Muscle of leg (tissue), 11 donors: ENCODE results near the gene FBXL4. TPM values are rescaled to one million over a fixed set of nuclear protein-coding genes. Genes with fewer than 3 reads are reported as not detected.

Experiments
- DNase-seq: peaks from one replicate; pipeline ENCODE4 v3.0.0; 2013
- H3K27ac ChIP-seq: one replicate; pipeline ENCODE4 v1.5.1; 2013; ENCODE audit warnings: mild to moderate bottlenecking, low read length, control low read depth
- H3K27me3 ChIP-seq: one replicate; pipeline ENCODE4 v1.6.1; 2013; ENCODE audit warnings: low read length; ENCODE audit not compliant: control insufficient read depth, insufficient read depth
- H3K36me3 ChIP-seq: one replicate; pipeline ENCODE4 v1.6.1; 2013; ENCODE audit warnings: low read length; ENCODE audit not compliant: control insufficient read depth, insufficient read depth
- H3K4me1 ChIP-seq: one replicate; pipeline ENCODE4 v1.6.1; 2013; ENCODE audit warnings: low read length; ENCODE audit not compliant: control insufficient read depth, insufficient read depth
- H3K4me3 ChIP-seq: one replicate; pipeline ENCODE4 v1.5.1; 2013; ENCODE audit warnings: low read length, control low read depth
- H3K9me3 ChIP-seq: replicated peaks from 2 replicates; pipeline ENCODE4 v1.6.1; 2013; ENCODE audit warnings: low read depth, low read length; ENCODE audit not compliant: control insufficient read depth
- WGBS: methylation state at CpG from one replicate; pipeline ENCODE4 v1.1.5; 2013; ENCODE audit warnings: missing lambda C conversion rate; ENCODE audit not compliant: insufficient coverage; 5-methylcytosine and 5-hydroxymethylcytosine counted together
- polyA plus RNA-seq, 8 donors: library from polyadenylated mRNA; unstranded; fragments of 120-200 nt; gene quantifications; one replicate each; pipeline versions ENCODE4 v1.2.1 to v1.2.3, GENCODE V29; 2013; ENCODE audit warnings: inconsistent platforms in 1 of 8, low replicate concordance in 1 of 8; ENCODE audit not compliant: insufficient read length in 8 of 8, insufficient read depth in 1 of 8
- total RNA-seq: library from RNA; stranded (reverse); fragments of 120-200 nt; gene quantifications from one replicate; pipeline ENCODE4 v1.2.4, GENCODE V29; 2013

The FBXL4 gene
- total and polyA plus RNA-seq, 9 donors = 5.0 to 10.8 (median 7.1) TPM

GRCh38 chr6:98847779-98848538 lies 99.8 kb downstream of the FBXL4 start:
- H3K27ac ChIP-seq = no peak overlapping the region
- H3K9me3 ChIP-seq = no peaks in the 10 kb centered on the region

GRCh38 chr6:98847416-98847778 lies 100.3 kb downstream of the FBXL4 start:
- Histone ChIP-seq H3K27ac (no peak overlapping the region), H3K36me3 (no peaks in the 10 kb centered on the region), H3K9me3 (no peaks in the 10 kb centered on the region), H3K4me1 (peaks cover 17% of the 10 kb centered on the region), H3K4me3 (no peak overlapping the region), H3K27me3 (peaks cover 64% of the 10 kb centered on the region)
- 9% methylated on average over 9 of the region's 11 CpGs for WGBS
- DNase-seq = no peak

More at GRCh38 chr6:98847779-98848538, 99.8 kb downstream of the FBXL4 start:
- DNase-seq = no peak
- WGBS = 1% methylated on average over 40 of the region's 51 CpGs
- Histone ChIP-seq H3K36me3 (no peaks in the 10 kb centered on the region), H3K27me3 (peaks cover 59% of the 10 kb centered on the region), H3K4me3 (no peak overlapping the region), H3K4me1 (peaks cover 17% of the 10 kb centered on the region)

- Histone ChIP-seq H3K9me3 (no peaks in the 10 kb centered on the region), H3K36me3 (no peaks in the 10 kb centered on the region), H3K27me3 (peaks cover 76% of the 10 kb centered on the region), H3K4me3 (no peak overlapping the region), H3K4me1 (peaks cover 17% of the 10 kb centered on the region), H3K27ac (no peak overlapping the region)
- no peak for DNase-seq
- WGBS = no CpG with 5 or more reads among the region's 3 CpGs
These were observed 101.7 kb downstream of the FBXL4 start for GRCh38 chr6:98846021-98846380.

- no peaks in the 10 kb centered on the region for H3K9me3 ChIP-seq
- H3K4me1 ChIP-seq = peaks cover 17% of the 10 kb centered on the region
- no peak overlapping the region for H3K27ac ChIP-seq
- no peaks in the 10 kb centered on the region for H3K36me3 ChIP-seq
- DNase-seq = peak; percentile 86
- H3K4me3 ChIP-seq = no peak overlapping the region
- under 1% methylated on average over 34 of the region's 50 CpGs for WGBS
- H3K27me3 ChIP-seq = peaks cover 79% of the 10 kb centered on the region
These were observed 102.3 kb downstream of the FBXL4 start for GRCh38 chr6:98845211-98846020.

GRCh38 chr6:98844244-98845210 lies 103.2 kb downstream of the FBXL4 start:
- Histone ChIP-seq H3K9me3 (no peaks in the 10 kb centered on the region), H3K36me3 (no peaks in the 10 kb centered on the region), H3K27me3 (peaks cover 87% of the 10 kb centered on the region), H3K4me1 (peaks cover 17% of the 10 kb centered on the region), H3K27ac (no peak overlapping the region), H3K4me3 (no peak overlapping the region)
- DNase-seq = no peak
- whole genome bisulfite sequencing = 2% methylated on average over 32 of the region's 51 CpGs

GRCh38 chr6:98843271-98844243 lies 104.2 kb downstream of the FBXL4 start:
- H3K36me3 ChIP-seq = no peaks in the 10 kb centered on the region
- H3K4me3 ChIP-seq = no peak overlapping the region
- H3K27ac ChIP-seq = no peak overlapping the region
- 3% methylated on average over 28 of the region's 53 CpGs for WGBS
- peaks cover 17% of the 10 kb centered on the region for H3K4me1 ChIP-seq
- H3K9me3 ChIP-seq = no peaks in the 10 kb centered on the region
- peaks cover 79% of the 10 kb centered on the region for H3K27me3 ChIP-seq
- DNase-seq = no peak

GRCh38 chr6:98842342-98843180 lies 105.2 kb downstream of the FBXL4 start:
- no peak for DNase-seq
- Histone ChIP-seq H3K27me3 (peaks cover 72% of the 10 kb centered on the region), H3K4me1 (peaks cover 9% of the 10 kb centered on the region), H3K4me3 (no peak overlapping the region), H3K9me3 (no peaks in the 10 kb centered on the region), H3K27ac (no peak overlapping the region), H3K36me3 (no peaks in the 10 kb centered on the region)
- WGBS = 4% methylated on average over 39 of the region's 44 CpGs

GRCh38 chr6:98841621-98842341 lies 106.0 kb downstream of the FBXL4 start:
- peaks cover 70% of the 10 kb centered on the region for H3K27me3 ChIP-seq
- no peak overlapping the region for H3K4me3 ChIP-seq
- no peak overlapping the region for H3K27ac ChIP-seq
- H3K4me1 ChIP-seq = peaks cover 9% of the 10 kb centered on the region
- no CpG with 5 or more reads among the region's 9 CpGs for WGBS
- H3K9me3 ChIP-seq = no peaks in the 10 kb centered on the region
- DNase-seq = no peak
- H3K36me3 ChIP-seq = no peaks in the 10 kb centered on the region
